ENCODE data around the gene TMX4. TPM values are rescaled to one million over a fixed set of nuclear protein-coding genes. Genes with fewer than 3 reads are reported as not detected.

The TMX4 gene
- total and polyA plus RNA-seq, 4 donors = 12.6 to 17.3 (median 15.9) TPM

DNA sequence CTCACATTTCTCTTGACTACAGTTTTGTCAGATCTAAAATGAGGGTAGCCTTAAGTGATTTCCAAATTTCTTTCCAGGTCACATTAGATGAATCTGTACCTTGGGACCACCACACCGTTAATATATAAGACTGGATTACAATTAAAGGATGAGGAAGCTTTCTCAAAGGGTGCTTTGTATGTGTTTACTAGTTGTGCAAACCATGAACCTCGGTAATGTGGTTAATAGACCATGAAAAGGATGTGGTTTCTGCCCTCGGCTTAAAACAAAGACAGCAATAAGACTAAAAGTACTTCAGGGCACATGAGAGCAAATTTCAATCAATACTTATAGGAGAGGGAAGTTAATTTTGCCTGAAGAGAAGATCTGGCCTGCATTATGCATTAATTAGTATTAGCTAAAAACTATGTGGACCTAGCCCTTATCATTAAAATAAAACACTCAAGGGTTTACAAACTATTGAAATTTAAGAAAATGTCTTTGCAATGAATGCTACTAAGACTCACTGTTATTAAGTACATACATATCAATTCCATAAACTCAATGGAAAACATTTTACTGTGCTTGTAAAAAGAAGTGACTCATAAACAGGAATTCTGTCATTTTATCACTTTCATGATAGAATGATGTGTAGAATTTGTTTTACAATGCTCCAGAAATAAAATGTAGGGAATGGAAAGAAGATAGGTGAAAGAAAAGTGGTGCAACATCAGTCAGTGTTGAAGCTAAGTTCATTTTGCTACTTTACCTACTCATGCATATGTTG lies 936 bp upstream of the TMX4 start:
- no peak for DNase-seq (ENCODE audit: low spot score)
- no peaks in the 10 kb centered on the region for H3K36me3 ChIP-seq (ENCODE audit: control insufficient read depth in 4 of 4, insufficient read depth in 3 of 4, low read depth in 1 of 4, low read length in 3 of 4)
- no peak overlapping the region for H3K9ac ChIP-seq (ENCODE audit: low read depth in 1 of 2, low read length in 2 of 2)
- no peaks in the 10 kb centered on the region for H3K9me3 ChIP-seq (ENCODE audit: control insufficient read depth in 4 of 4, low read length in 3 of 4)
- peaks cover 0 to 14% (median 6%) of the 10 kb centered on the region in 4 donors for H3K4me1 ChIP-seq (ENCODE audit: control insufficient read depth in 4 of 4, insufficient read depth in 4 of 4, low read length in 3 of 4)
- H3K27me3 ChIP-seq (ENCODE audit: control insufficient read depth in 4 of 4, insufficient read depth in 4 of 4, low read length in 3 of 4) = no peaks in the 10 kb centered on the region
- 64% methylated on average over 3 of the region's 3 CpGs for WGBS
- TF ChIP-seq YY1 (IDR thresholded peaks at IDR 0.05) (no peak), NR2F2 (IDR thresholded peaks at IDR 0.05) (no peak), GABPA (IDR thresholded peaks at IDR 0.05 in 1 of 2, conservative IDR thresholded peaks at IDR 0.05 in 1 of 2) (no peak), SP1 (IDR thresholded peaks at IDR 0.05) (no peak), FOXA2 (IDR thresholded peaks at IDR 0.05) (no peak), HNF4G (IDR thresholded peaks at IDR 0.05) (no peak), HNF4A (conservative IDR thresholded peaks at IDR 0.05) (no peak), TAF1 (conservative IDR thresholded peaks at IDR 0.05) (no peak), JUND (IDR thresholded peaks at IDR 0.05) (no peak), RAD21 (IDR thresholded peaks at IDR 0.05) (no peak), EGR1 (IDR thresholded peaks at IDR 0.05; ENCODE audit: low read depth in 2 of 2) (no peak), FOXA1 (IDR thresholded peaks at IDR 0.05) (no peak), RXRA (IDR thresholded peaks at IDR 0.05) (no peak)
- TF ChIP-seq, protein P1, sequence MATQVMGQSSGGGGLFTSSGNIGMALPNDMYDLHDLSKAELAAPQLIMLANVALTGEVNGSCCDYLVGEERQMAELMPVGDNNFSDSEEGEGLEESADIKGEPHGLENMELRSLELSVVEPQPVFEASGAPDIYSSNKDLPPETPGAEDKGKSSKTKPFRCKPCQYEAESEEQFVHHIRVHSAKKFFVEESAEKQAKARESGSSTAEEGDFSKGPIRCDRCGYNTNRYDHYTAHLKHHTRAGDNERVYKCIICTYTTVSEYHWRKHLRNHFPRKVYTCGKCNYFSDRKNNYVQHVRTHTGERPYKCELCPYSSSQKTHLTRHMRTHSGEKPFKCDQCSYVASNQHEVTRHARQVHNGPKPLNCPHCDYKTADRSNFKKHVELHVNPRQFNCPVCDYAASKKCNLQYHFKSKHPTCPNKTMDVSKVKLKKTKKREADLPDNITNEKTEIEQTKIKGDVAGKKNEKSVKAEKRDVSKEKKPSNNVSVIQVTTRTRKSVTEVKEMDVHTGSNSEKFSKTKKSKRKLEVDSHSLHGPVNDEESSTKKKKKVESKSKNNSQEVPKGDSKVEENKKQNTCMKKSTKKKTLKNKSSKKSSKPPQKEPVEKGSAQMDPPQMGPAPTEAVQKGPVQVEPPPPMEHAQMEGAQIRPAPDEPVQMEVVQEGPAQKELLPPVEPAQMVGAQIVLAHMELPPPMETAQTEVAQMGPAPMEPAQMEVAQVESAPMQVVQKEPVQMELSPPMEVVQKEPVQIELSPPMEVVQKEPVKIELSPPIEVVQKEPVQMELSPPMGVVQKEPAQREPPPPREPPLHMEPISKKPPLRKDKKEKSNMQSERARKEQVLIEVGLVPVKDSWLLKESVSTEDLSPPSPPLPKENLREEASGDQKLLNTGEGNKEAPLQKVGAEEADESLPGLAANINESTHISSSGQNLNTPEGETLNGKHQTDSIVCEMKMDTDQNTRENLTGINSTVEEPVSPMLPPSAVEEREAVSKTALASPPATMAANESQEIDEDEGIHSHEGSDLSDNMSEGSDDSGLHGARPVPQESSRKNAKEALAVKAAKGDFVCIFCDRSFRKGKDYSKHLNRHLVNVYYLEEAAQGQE (IDR thresholded peaks at IDR 0.05) = no peak
- TF ChIP-seq, protein P2, sequence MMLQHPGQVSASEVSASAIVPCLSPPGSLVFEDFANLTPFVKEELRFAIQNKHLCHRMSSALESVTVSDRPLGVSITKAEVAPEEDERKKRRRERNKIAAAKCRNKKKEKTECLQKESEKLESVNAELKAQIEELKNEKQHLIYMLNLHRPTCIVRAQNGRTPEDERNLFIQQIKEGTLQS (IDR thresholded peaks at IDR 0.05) = no peak
- TF ChIP-seq, protein P3, sequence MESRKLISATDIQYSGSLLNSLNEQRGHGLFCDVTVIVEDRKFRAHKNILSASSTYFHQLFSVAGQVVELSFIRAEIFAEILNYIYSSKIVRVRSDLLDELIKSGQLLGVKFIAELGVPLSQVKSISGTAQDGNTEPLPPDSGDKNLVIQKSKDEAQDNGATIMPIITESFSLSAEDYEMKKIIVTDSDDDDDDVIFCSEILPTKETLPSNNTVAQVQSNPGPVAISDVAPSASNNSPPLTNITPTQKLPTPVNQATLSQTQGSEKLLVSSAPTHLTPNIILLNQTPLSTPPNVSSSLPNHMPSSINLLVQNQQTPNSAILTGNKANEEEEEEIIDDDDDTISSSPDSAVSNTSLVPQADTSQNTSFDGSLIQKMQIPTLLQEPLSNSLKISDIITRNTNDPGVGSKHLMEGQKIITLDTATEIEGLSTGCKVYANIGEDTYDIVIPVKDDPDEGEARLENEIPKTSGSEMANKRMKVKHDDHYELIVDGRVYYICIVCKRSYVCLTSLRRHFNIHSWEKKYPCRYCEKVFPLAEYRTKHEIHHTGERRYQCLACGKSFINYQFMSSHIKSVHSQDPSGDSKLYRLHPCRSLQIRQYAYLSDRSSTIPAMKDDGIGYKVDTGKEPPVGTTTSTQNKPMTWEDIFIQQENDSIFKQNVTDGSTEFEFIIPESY (IDR thresholded peaks at IDR 0.05) = no peak
- TF ChIP-seq, protein P4, sequence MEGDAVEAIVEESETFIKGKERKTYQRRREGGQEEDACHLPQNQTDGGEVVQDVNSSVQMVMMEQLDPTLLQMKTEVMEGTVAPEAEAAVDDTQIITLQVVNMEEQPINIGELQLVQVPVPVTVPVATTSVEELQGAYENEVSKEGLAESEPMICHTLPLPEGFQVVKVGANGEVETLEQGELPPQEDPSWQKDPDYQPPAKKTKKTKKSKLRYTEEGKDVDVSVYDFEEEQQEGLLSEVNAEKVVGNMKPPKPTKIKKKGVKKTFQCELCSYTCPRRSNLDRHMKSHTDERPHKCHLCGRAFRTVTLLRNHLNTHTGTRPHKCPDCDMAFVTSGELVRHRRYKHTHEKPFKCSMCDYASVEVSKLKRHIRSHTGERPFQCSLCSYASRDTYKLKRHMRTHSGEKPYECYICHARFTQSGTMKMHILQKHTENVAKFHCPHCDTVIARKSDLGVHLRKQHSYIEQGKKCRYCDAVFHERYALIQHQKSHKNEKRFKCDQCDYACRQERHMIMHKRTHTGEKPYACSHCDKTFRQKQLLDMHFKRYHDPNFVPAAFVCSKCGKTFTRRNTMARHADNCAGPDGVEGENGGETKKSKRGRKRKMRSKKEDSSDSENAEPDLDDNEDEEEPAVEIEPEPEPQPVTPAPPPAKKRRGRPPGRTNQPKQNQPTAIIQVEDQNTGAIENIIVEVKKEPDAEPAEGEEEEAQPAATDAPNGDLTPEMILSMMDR (IDR thresholded peaks at IDR 0.05; ENCODE audit: low read depth, low read length, missing input control) = no peak
- H3K27ac ChIP-seq (ENCODE audit: low read depth in 1 of 2, low read length in 2 of 2) = peak overlapping the region in 1 of 2 donors; percentile 100
- no peak overlapping the region for H3K4me3 ChIP-seq (ENCODE audit: low read depth in 1 of 3, low read length in 3 of 3)
